Activated CD8-positive, alpha-beta T cell treated with anti-CD3 and anti-CD28 coated beads for 36 hours (primary cell): ENCODE measurements around the gene ARHGEF19. TPM values are rescaled to one million over a fixed set of nuclear protein-coding genes. Genes with fewer than 3 reads are reported as not detected.

Experiments
- ATAC-seq: fragments of 200-7000 bp; cut with Tn5 transposase; one replicate; pipeline ENCODE4 v1.10.0; 2021; ENCODE audit warnings: mild to moderate bottlenecking, moderate library complexity
- CTCF ChIA-PET: fragments of 350-600 bp; sonication (Branson Sonifier 250); formaldehyde crosslinking; loops from one replicate; lab custom pipeline; 2021; ENCODE audit warnings: antibody characterized with exemption; lab: Charles Lee
- POLR2A ChIA-PET: fragments of 350-600 bp; sonication (Branson Sonifier 250); formaldehyde crosslinking; loops from one replicate; lab custom pipeline; 2021; ENCODE audit warnings: antibody characterized with exemption; lab: Charles Lee
- DNase-seq: peaks from one replicate; pipeline ENCODE4 v3.0.0-alpha.2; 2020
- H3K27ac Mint-ChIP-seq: one replicate; pipeline ENCODE4 v1.8.0; 2021; ENCODE audit warnings: mild to moderate bottlenecking, mixed read lengths
- H3K27me3 Mint-ChIP-seq: one replicate; pipeline ENCODE4 v1.8.0; 2021; ENCODE audit warnings: mixed read lengths
- H3K36me3 Mint-ChIP-seq: one replicate; pipeline ENCODE4 v1.8.0; 2021; ENCODE audit warnings: low read depth, mixed read lengths
- H3K4me1 Mint-ChIP-seq: one replicate; pipeline ENCODE4 v1.8.0; 2021; ENCODE audit warnings: low read depth, mixed read lengths
- H3K4me3 Mint-ChIP-seq: one replicate; pipeline ENCODE4 v1.8.0; 2021; ENCODE audit warnings: mild to moderate bottlenecking, moderate library complexity, mixed read lengths
- H3K9me3 Mint-ChIP-seq: one replicate; pipeline ENCODE4 v1.8.0; 2021; ENCODE audit warnings: mixed read lengths
- CTCF ChIP-seq: fragments of 200-600 bp; IDR thresholded peaks from one replicate; pipeline ENCODE4 v1.8.0; 2022; ENCODE audit warnings: antibody characterized with exemption, mild to moderate bottlenecking
- intact Hi-C: fragments of 100-400 bp; cut with micrococcal nuclease; formaldehyde crosslinking; loops from one replicate; pipeline ENCODE4 v1.10.0; 2022
- total RNA-seq, 2 experiments: library from RNA; stranded (reverse); gene quantifications; one replicate each; pipeline ENCODE4 v1.2.3, GENCODE V29; 2021

Gene ARHGEF19
- total RNA-seq, 2 experiments from 2014 or later, result 5.7 to 7.4 TPM

GRCh38 chr1:16153999-16154673, 58.3 kb downstream of the ARHGEF19 start:
- Mint-ChIP-seq H3K27ac (no peak overlapping the region), H3K27me3 (peaks cover 23% of the 10 kb centered on the region), H3K36me3 (no peaks in the 10 kb centered on the region), H3K4me1 (peaks cover 23% of the 10 kb centered on the region), H3K9me3 (no peaks in the 10 kb centered on the region), H3K4me3 (no peak overlapping the region)
- no peak for TF ChIP-seq CTCF
- CTCF ChIA-PET, result interaction anchor here (1.6 kb wide), 1 partner anchor 72 kb away, joined by 6 read pairs; no protein-coding TSS in a partner anchor
- no peak for ATAC-seq
- POLR2A ChIA-PET, result no interaction called here
- DNase-seq, result no peak
- intact Hi-C loops, result no loop called here

- peaks cover 23% of the 10 kb centered on the region for H3K4me1 Mint-ChIP-seq
- CTCF ChIA-PET, result interaction anchor here (0.5 to 1.6 kb wide), 2 partner anchors 40 to 71 kb away, joined by 3 to 6 read pairs; no protein-coding TSS in a partner anchor
- ATAC-seq (no peak), DNase-seq (no peak)
- no peak overlapping the region for H3K27ac Mint-ChIP-seq
- no peak for TF ChIP-seq CTCF
- H3K36me3 Mint-ChIP-seq, result no peaks in the 10 kb centered on the region
- no peaks in the 10 kb centered on the region for H3K9me3 Mint-ChIP-seq
- intact Hi-C loops, result no loop called here
- peaks cover 23% of the 10 kb centered on the region for H3K27me3 Mint-ChIP-seq
- POLR2A ChIA-PET, result no interaction called here
- no peak overlapping the region for H3K4me3 Mint-ChIP-seq
Measured at GRCh38 chr1:16153096-16153998, 59.1 kb downstream of the ARHGEF19 start.

- Mint-ChIP-seq H3K36me3 (no peaks in the 10 kb centered on the region), H3K4me1 (peaks cover 16% of the 10 kb centered on the region), H3K4me3 (no peak overlapping the region), H3K27ac (no peak overlapping the region), H3K9me3 (no peaks in the 10 kb centered on the region), H3K27me3 (peaks cover 23% of the 10 kb centered on the region)
- ChIA-PET CTCF (no interaction called here), POLR2A (no interaction called here)
- TF ChIP-seq CTCF, result no peak
- intact Hi-C loops, result no loop called here
- ATAC-seq (no peak), DNase-seq (no peak)
Measured at GRCh38 chr1:16152481-16153087, 59.9 kb downstream of the ARHGEF19 start.

- H3K36me3 Mint-ChIP-seq, result no peaks in the 10 kb centered on the region
- H3K27me3 Mint-ChIP-seq, result peaks cover 23% of the 10 kb centered on the region
- no peaks in the 10 kb centered on the region for H3K9me3 Mint-ChIP-seq
- DNase-seq (no peak), ATAC-seq (no peak)
- no peak for TF ChIP-seq CTCF
- no peak overlapping the region for H3K27ac Mint-ChIP-seq
- intact Hi-C loops, result no loop called here
- peaks cover 12% of the 10 kb centered on the region for H3K4me1 Mint-ChIP-seq
- CTCF ChIA-PET, result no interaction called here
- POLR2A ChIA-PET, result no interaction called here
- H3K4me3 Mint-ChIP-seq, result no peak overlapping the region
Measured at GRCh38 chr1:16151995-16152384, 60.5 kb downstream of the ARHGEF19 start.
